ENCODE results near the gene FFAR3.

DNA sequence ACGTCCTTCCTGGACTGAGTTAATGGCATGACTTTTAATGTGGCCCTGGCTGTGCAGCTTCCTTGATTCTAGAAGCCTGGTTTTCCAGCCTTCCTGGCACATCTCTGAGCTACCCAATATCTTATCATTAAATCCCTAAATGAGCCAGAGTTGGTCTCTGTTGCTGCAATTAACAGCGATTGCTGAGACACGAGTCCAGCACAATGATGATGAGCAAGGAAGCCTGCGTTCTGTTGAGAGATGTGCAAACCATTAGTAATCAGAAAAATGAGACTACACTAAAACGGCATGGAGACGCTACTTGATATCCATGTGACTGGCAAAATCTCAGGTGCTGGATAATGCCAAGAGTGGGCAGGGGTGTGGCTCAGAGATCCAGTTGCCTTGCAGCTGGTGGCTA, 38.8 kb downstream of the FFAR3 start:
- TF ChIP-seq, protein P1, sequence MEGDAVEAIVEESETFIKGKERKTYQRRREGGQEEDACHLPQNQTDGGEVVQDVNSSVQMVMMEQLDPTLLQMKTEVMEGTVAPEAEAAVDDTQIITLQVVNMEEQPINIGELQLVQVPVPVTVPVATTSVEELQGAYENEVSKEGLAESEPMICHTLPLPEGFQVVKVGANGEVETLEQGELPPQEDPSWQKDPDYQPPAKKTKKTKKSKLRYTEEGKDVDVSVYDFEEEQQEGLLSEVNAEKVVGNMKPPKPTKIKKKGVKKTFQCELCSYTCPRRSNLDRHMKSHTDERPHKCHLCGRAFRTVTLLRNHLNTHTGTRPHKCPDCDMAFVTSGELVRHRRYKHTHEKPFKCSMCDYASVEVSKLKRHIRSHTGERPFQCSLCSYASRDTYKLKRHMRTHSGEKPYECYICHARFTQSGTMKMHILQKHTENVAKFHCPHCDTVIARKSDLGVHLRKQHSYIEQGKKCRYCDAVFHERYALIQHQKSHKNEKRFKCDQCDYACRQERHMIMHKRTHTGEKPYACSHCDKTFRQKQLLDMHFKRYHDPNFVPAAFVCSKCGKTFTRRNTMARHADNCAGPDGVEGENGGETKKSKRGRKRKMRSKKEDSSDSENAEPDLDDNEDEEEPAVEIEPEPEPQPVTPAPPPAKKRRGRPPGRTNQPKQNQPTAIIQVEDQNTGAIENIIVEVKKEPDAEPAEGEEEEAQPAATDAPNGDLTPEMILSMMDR (IDR thresholded peaks at IDR 0.05), result no peak
- TF ChIP-seq POLR2A (IDR thresholded peaks at IDR 0.05) (no peak), EP300 (IDR thresholded peaks at IDR 0.05) (no peak), POLR2AphosphoS5 (IDR thresholded peaks at IDR 0.05) (no peak)
